DMS153 treated with DMSO at 0.1 percent for 48 hours (cell line): ENCODE results near the gene ACAT1.
"Not testable (repeated sequence)": the region's sequence is repeated elsewhere in the genome, so short reads cannot be mapped to it uniquely, and the experiment has no call there.

ENCODE experiments used
- DNase-seq: peaks from one replicate; lab custom pipeline; 2025; ENCODE audit not compliant: unreplicated experiment; lab: John Stamatoyannopoulos, UW

ACAT1 gene

GRCh38 chr11:108144615-108145014, 23.2 kb downstream of the ACAT1 start:
- no peak for DNase-seq

GRCh38 chr11:108147150-108147549, 25.8 kb downstream of the ACAT1 start:
- DNase-seq, result no peak

GRCh38 chr11:108148556-108148955, 27.2 kb downstream of the ACAT1 start:
- DNase-seq, result no peak

- no peak for DNase-seq
These were observed 33.2 kb downstream of the ACAT1 start for GRCh38 chr11:108154591-108154990.

- no peak for DNase-seq
These were observed 39.7 kb downstream of the ACAT1 start for GRCh38 chr11:108160970-108161566.

- DNase-seq, result not testable (repeated sequence)
These were observed 41.5 kb downstream of the ACAT1 start for GRCh38 chr11:108162878-108163277.

GRCh38 chr11:108167624-108168023, 46.3 kb downstream of the ACAT1 start:
- DNase-seq, result no peak

- DNase-seq, result no peak
These were observed 48.8 kb downstream of the ACAT1 start for GRCh38 chr11:108170184-108170583.

GRCh38 chr11:108177570-108177969, 56.2 kb downstream of the ACAT1 start:
- DNase-seq, result no peak

- no peak for DNase-seq
These were observed 72.4 kb downstream of the ACAT1 start for GRCh38 chr11:108193725-108194124.

- no peak for DNase-seq
These were observed 75.5 kb downstream of the ACAT1 start for GRCh38 chr11:108196901-108197300.
